Prostate gland (tissue), 2 donors: ENCODE data around the gene SEPTIN1.

Source experiments
- CTCF ChIP-seq, 4 experiments: fragments of 200-600 bp in 2 of 4; fragments of 450-650 bp in 2 of 4; sonication (generic) in 2 of 4; IDR thresholded peaks; 1 replicate in 3 of 4; 2 replicates in 1 of 4; pipeline ENCODE4 v1.5.1; 2016 to 2019; ENCODE audit warnings: antibody characterized with exemption in 4 of 4, mild to moderate bottlenecking in 2 of 4, moderate library complexity in 2 of 4
- POLR2A ChIP-seq: fragments of 450-650 bp; IDR thresholded peaks from one replicate; pipeline ENCODE4 v1.6.1; 2016; ENCODE audit warnings: antibody characterized with exemption, mild to moderate bottlenecking
- POLR2AphosphoS5 ChIP-seq: sonication (generic); formaldehyde crosslinking; IDR thresholded peaks from one replicate; pipeline ENCODE4 v1.6.1; 2017; ENCODE audit warnings: antibody characterized with exemption

DNA sequence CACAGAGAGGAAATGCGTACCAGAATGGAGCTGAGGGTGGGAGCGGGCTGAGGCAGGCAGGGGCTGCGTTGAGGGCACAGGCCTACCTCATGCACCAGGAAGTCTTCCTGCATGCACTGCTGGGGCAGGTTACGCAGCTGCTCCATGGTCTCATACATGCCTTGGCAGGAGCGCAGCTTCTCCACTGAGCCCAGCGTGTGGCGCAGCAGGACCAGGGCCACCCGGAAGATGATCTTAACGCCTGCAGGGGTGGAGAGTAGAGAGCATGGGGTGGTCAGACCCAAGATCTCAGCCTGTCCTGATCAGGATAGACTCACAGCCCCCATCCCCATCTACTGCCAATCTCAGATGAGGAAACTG is 23.8 kb downstream of the SEPTIN1 start:
- TF ChIP-seq CTCF (IDR thresholded peaks at IDR 0.05) (no peak), POLR2A (no peak), POLR2AphosphoS5 (no peak)
